ENCODE results near the gene NOM1. TPM values are rescaled to one million over a fixed set of nuclear protein-coding genes. Genes with fewer than 3 reads are reported as not detected.
"Not testable (repeated sequence)": the region's sequence is repeated elsewhere in the genome, so short reads cannot be mapped to it uniquely, and the experiment has no call there.

NOM1 gene
- total RNA-seq, 1 experiment from 2014 or later: 31.7 TPM

GRCh38 chr7:156900093-156900492, 49.4 kb upstream of the NOM1 start:
- WGBS (ENCODE audit: extremely low coverage, insufficient read length, low lambda C conversion rate): no CpG with 5 or more reads among the region's 9 CpGs
- H4K91ac ChIP-seq (ENCODE audit: insufficient read length, low read depth, low read length); H2BK20ac ChIP-seq (ENCODE audit: low read depth, low read length, poor library complexity, severe bottlenecking); H3K23ac ChIP-seq (ENCODE audit: insufficient read length, low read depth, low read length); H3K27ac Mint-ChIP-seq; H4K8ac ChIP-seq (replicated peaks; ENCODE audit: insufficient read length, low read depth, low read length); H3K4me1 Mint-ChIP-seq; DNase-seq; H2AK5ac ChIP-seq (ENCODE audit: insufficient read length, low read length); H2BK120ac ChIP-seq (ENCODE audit: low read depth, low read length, poor library complexity, severe bottlenecking); H4K20me1 ChIP-seq (ENCODE audit: control insufficient read depth, insufficient read depth, insufficient read length); H3K4me1 ChIP-seq (ENCODE audit: insufficient read depth, low read length); H3K27me3 ChIP-seq (ENCODE audit: insufficient read depth, low read length); H3K4me3 Mint-ChIP-seq; H3K9ac ChIP-seq (ENCODE audit: extremely low read depth, insufficient read length, low read length); H3T11ph ChIP-seq (ENCODE audit: low read length); H3K9me3 Mint-ChIP-seq; H2AFZ ChIP-seq (ENCODE audit: low read length); H3K36me3 Mint-ChIP-seq (ENCODE audit: insufficient read depth in 1 of 3, low read depth in 3 of 3); H3K23me2 ChIP-seq (ENCODE audit: insufficient read length, low read depth, low read length, poor library complexity, severe bottlenecking); H3K4me2 ChIP-seq (ENCODE audit: insufficient read depth, insufficient read length, low read length); H3K9me3 ChIP-seq (ENCODE audit: control insufficient read depth, low read depth, low read length); H3K79me2 ChIP-seq (ENCODE audit: insufficient read depth, low read length); H4K5ac ChIP-seq (ENCODE audit: insufficient read length, low read depth, low read length); H3K14ac ChIP-seq (ENCODE audit: insufficient read depth, low read length); H2BK15ac ChIP-seq (ENCODE audit: low read depth, low read length); H3K27ac ChIP-seq (ENCODE audit: insufficient read length, low read depth, low read length); H3K18ac ChIP-seq (ENCODE audit: insufficient read length, low read depth, low read length); H3K4ac ChIP-seq (ENCODE audit: low read depth, low read length); H2BK5ac ChIP-seq (ENCODE audit: insufficient read length, low read length); H3K56ac ChIP-seq (ENCODE audit: insufficient read length, low read depth, low read length); H2BK12ac ChIP-seq (ENCODE audit: insufficient read length, low read depth, low read length); H3K79me1 ChIP-seq (ENCODE audit: insufficient read depth, low read depth, low read length, poor library complexity, severe bottlenecking): not testable (repeated sequence)
- H3K27me3 Mint-ChIP-seq (ENCODE audit: low read depth): peaks cover 19% of the 10 kb centered on the region

Data from H9 (cell line).